ENCODE data around the gene ACOT9.
"Not testable (repeated sequence)": the region's sequence is repeated elsewhere in the genome, so short reads cannot be mapped to it uniquely, and the experiment has no call there.

ACOT9 gene

DNA sequence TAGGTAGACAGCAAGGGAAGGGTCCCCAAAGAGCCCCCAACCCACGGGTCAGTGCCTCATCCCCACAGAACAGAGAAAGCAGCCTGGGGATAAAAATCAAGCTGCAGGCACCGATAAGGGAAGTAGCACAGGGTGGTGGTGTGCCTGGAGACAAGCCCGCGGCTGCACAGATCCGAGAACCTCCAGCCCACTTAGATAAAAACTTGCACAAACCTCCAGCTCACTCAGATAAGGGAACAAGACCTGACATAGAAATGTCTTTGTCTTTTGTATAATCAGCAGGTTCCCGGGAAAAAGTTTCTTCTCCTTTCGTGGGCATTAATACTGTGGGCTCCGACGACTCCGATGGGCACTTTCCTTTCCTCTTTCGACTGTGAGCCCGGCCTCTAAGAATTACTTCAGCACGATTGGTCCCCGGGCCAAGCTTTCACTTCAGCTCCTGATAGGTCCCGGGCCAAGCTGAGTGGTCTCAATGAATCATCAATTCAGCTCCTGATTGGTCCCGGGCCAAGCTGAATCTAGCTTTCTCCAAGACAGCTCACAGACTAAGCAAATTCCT, 43.4 kb downstream of the ACOT9 start:
- H3K4me3 ChIP-seq (ENCODE audit: low read depth, low read length): no peak overlapping the region

DNA sequence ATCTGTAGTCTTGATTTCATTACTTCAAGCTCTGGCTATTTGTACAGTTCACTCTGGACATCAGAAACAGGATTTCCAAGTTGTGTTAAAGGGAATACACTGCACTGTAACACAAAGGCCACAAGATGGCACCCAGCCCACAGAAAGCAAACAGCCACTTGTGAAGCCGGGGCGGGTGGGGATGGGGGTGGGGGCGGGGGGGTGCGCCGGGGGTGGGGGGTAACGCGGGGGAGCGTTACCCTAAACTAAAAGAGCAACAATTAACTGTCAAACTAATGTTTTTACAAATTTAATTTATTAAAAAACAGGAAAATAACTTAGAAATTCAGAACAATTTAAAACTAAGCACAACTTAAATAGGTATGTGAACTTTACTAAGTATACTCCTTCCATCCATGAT, 48.5 kb downstream of the ACOT9 start:
- H3K4me3 ChIP-seq (ENCODE audit: low read depth, low read length): no peak overlapping the region

DNA sequence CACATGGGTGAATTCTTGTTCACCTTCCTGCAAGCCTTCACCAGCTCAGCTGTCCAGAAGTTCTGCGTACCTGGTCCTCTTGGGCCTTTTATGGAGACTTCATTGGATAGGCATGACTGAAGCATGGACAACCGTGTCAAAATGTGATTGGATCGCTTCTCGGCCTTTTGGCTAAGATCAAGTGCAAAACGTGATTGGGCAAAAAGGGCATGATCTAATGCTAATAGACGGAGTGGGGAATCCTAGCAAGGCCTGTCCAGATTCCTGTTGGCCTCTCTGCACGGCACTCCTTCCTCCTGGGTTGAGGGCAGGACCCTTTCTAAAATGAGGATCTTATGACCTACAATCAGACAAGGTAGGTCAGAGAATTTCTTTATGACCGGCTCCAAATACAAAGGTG, 50.9 kb downstream of the ACOT9 start:
- H3K4me3 ChIP-seq (ENCODE audit: low read depth, low read length): no peak overlapping the region

DNA sequence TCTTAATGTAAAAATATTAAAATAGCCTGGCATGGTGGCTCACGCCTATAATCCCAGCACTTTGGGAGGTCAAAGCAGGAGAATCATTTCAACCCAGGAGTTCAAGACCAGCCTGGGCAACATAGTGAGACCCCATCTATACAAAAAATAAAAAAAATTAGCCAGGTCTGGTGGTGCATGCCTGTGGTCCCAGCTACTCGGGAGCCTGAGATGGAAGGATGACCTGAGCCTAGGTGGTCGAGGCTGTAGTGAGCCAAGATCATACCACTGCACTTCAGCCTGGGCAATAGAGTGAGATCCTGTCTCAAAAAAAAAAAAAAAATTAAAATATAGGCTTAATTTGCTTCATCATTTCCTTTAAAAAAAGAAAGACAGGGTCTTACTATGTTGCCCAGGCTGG, 66.6 kb downstream of the ACOT9 start:
- H3K4me3 ChIP-seq (ENCODE audit: low read depth, low read length): not testable (repeated sequence)

DNA sequence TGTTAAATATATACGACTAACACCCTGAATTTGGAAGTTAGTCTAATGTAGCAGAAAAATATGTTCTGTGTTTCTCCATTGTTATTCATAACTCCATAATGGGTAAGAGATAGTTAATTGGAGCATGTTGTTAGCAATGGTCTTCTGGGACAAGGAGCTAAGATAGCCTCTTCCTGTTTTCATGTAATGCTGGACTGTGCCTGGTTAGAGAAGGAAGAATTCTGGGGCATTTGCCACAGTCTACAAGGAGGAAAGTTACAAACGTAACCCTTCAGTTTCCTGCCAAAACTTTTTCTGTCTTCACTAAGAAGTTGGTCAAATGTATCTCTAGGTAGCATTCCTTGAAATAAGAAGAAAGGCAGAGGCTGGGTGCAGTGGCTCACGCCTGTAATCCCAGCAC, 70.0 kb downstream of the ACOT9 start:
- no peak overlapping the region for H3K4me3 ChIP-seq (ENCODE audit: low read depth, low read length)

DNA sequence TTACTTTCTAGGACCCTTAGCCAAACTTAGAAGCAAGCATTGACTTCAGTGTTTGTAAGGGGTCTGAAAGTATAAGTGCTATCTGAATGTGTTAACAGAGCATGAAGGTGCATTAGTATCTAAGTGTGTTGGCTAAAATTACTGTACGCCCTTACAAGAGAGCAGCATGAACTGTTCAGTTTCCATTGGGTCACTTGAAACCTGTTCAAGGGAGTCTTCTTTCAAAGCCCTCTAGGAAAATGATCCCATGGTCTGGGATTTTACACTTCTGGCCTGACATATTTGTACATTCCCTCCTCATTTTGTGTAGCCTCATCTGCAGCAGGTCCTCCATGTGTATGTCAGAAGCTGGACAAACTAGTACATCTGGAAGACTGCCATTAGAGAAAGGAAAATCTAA, 72.5 kb downstream of the ACOT9 start:
- H3K4me3 ChIP-seq (ENCODE audit: low read depth, low read length): no peak overlapping the region

DNA sequence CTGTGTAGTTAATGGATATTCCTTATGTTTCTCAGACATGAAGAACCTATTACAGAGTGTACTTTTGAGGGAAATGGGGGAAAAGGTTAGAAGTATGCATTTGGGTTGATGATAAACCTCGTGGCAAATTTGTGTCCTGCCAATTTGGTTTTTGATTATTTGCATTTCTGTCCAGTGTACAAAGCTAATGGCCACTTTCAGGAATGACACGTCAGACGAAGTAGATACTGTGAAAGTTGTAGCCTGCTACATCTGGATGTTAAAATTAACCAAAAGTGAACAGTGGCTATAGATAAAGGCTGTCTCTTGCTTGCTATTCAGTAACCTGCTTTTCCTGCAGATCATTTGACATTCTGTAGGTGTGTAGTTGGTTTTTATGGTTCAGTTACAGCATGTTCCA, 74.7 kb downstream of the ACOT9 start:
- peak overlapping the region; percentile 63 for H3K4me3 ChIP-seq (ENCODE audit: low read depth, low read length)

DNA sequence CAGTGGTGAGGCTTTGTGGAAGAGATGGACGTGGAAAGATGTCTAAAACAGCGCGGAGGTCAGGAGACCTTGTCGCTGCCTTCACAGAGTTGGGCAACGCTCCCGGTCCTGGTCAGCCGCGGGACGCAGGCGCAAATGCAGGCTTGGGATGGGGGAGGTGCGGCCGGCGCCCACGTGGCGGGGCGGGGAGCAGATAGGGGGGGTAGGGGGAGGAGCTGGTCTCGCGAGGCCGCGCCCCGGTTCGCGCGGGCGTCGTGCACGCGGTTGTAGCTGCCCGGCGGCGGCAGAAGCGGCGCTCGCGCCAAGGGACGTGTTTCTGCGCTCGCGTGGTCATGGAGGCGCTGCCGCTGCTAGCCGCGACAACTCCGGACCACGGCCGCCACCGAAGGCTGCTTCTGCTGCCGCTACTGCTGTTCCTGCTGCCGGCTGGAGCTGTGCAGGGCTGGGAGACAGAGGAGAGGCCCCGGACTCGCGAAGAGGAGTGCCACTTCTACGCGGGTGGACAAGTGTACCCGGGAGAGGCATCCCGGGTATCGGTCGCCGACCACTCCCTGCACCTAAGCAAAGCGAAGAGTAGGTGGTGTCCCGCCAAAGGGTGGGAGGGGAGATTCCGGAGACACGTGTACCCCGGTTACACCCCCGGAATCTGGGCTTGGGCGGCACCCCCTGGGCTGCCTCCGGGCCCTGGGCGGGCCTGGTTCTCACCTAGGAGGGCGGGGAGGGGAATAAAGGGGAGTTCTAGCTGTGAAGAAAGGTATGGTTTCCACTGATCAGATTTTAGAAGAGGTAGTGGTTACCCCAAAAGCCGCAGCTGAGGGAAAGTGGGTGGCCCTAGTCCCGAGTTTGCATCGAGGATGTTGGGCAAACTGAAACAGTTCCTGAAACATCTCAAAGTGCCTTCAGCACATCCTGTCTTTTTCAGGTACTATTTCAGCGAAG, 75.6 kb downstream of the ACOT9 start, which contains the start of gene PRDX4:
Gene PRDX4, plus strand, starts transcription at position 255 of the 939 bp plus-strand sequence. Its CDS starts 78 bp downstream, at position 333.
- peak within 1 kb of the TSS; percentile 63 for H3K4me3 ChIP-seq (ENCODE audit: low read depth, low read length)

DNA sequence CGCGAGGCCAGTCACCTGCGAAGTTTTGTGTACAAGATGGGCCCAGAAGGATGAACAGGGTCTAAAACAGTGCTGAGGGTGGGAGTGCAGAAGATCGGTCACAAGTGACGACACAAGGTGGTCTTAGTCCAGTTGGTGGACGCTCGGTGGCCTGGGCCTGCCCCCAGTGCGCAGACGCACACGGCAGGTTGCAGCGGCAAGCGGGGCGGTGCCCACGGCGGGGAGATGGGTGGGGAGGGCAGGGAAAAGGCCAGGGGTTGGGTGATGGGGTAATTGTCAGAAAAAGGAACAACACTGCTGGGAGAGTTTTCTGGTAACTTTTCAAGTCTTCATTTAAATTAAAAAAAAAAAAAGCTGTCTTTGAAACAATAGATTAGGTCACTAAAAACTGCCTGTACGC, 76.8 kb downstream of the ACOT9 start:
- H3K4me3 ChIP-seq (ENCODE audit: low read depth, low read length): no peak overlapping the region

DNA sequence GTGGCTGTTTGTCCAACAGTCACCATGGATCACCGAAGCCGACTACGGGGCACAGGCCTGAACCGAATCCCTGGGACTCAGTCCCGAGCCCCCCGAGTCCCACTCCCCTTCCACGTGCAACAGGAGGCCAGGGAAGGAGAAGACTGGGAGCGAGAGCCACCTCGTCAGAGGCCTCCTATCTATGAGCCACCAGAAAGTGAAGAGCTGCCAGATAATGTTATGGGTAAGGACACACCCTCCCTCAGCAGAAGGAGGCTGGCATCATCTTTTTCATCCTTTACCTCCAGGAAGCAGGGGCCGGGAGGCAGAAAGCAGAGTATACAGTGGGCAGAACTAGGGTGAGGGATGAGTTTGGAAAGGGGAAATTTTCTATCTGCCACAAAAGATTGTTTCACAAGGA, 78.6 kb downstream of the ACOT9 start:
- no peak overlapping the region for H3K4me3 ChIP-seq (ENCODE audit: low read depth, low read length)

DNA sequence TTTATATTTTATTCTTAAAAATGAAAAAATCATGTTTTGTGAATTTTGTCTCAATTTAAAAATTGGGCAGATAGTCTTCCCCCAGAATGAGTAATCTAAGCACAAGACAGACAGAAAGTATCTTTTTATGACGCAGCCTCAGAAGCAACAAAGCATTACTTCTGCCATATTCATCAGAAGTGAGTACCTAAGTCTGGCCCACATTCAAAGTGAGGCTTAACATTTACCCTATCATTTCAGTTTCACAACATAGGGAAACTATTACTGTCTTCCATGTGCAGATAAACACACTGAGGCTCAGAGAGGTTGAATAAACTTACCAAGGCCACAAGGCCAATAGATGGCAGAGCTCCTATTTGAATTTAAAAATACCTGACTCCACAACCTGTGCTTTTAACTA, 80.2 kb downstream of the ACOT9 start:
- no peak overlapping the region for H3K4me3 ChIP-seq (ENCODE audit: low read depth, low read length)

DNA sequence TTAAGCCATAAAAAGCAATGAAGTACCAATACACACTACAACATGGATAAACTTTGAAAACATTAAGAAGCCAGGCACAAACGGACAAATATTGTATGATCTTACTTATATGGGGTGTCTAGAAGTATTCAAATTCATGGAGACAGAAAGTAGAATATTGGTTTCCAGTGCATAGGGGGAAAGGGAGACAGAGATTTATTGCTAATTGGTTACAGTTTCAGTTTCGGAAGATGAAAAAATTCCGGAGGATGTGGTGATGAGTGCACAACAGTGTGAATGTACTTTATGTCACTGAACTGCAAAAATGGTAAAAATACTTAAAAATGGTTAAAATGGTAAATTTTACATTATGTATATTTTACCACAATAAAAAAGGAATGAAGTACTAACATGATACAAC, 80.9 kb downstream of the ACOT9 start:
- no peak overlapping the region for H3K4me3 ChIP-seq (ENCODE audit: low read depth, low read length)

DNA sequence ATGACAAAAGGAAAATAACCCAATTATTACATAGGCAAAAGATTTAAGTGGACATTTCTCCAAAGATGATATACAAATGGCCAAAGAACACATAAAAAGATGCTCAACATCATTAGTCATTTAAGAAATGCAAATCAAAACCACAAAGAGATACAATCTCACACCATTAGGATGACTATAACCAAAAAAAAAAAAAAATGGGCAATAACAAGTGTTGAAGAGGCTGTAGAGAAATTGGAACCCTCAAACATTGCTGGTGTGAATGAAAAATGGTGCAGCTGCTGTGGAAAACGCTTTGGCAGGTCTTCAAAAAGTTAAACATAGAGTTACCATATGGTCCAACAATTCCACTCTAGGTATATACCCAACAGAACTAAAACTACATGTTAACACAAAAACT, 81.4 kb downstream of the ACOT9 start:
- H3K4me3 ChIP-seq (ENCODE audit: low read depth, low read length): no peak overlapping the region

DNA sequence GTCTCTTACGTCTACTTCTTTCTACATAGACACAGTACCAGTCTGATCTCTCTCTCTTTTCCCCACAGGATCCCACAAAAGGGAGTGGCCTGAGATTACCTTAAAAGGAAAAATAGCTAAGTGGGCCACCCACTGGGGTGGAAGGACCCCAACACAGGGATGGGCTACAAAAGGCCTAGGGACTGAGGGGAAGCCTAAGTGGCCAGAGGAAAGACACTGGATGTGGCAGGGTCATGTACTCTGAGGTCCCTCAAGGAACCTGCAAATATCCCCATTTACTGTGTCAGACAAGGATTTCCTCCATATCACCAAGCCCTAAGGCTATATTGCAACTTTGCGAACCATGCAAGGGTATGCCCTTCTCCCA, 82.3 kb downstream of the ACOT9 start:
- H3K4me3 ChIP-seq (ENCODE audit: low read depth, low read length): no peak overlapping the region

DNA sequence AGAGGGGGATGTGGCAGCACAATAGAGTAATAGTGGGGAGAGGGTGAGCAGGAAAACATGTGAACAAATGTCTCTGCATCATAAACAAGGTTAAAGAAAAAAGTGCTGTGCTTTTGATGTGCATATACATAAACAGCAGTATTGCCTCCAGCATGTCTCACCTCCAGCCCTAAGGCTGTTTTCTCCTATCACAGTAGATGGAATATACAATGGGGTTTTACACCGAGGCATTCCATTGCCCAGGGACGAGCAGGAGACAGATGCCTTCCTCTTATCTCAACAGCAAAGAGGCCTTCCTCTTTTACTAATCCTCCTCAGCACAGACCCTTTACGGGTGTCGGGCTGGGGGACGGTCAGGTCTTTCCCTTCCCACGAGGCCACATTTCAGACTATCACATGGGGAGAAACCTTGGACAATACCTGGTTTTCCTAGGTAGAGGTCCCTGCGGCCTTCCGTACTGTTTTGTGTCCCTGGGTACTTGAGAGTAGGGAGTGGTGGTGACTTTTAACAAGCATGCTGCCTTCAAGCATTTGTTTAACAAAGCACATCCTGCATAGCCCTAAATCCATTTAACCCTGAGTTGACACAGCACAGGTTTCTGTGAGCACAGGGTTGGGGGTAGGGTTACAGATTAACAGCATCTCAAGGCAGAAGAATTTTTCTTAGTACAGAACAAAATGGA, 82.9 kb downstream of the ACOT9 start:
- H3K4me3 ChIP-seq (ENCODE audit: low read depth, low read length): not testable (repeated sequence)

DNA sequence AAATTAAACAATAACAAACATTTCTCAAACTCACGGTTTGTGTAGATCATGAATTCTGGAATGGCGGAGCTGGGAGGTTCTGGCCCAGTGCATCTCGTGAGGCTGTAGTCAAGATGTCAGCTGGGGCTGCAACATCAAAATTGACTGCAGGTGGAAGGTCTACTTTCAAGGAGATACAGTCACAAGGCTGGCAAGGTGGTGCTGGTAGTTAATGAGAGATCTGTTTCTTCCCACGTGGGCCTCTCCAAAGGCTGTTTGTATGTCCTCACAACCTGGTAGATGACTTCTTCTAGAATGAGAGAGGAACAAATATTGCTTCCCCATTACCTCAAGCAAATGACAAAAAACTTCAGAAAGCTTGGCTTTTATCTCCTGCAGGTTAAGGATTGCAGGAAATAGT, 83.7 kb downstream of the ACOT9 start:
- peak overlapping the region; percentile 8 for H3K4me3 ChIP-seq (ENCODE audit: low read depth, low read length)

DNA sequence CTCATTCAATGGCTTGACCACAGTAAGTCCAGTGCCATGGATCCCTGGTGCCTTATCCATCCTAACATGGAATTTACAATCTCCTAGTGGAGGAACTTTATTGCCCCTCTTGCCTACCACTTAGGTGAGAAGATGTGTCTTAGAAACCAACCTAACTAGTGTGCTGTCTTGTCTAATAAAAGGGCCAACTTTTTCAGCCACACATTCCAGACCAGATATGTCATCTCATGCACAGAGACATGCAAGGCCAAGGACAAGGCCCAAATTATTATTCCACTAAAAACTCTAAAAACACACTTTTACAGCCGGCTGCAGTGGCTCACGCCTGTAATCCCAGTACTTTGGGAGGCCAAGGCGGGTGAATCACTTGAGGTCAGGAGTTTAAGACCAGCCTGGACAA, 86.4 kb downstream of the ACOT9 start:
- H3K4me3 ChIP-seq (ENCODE audit: low read depth, low read length): no peak overlapping the region

DNA sequence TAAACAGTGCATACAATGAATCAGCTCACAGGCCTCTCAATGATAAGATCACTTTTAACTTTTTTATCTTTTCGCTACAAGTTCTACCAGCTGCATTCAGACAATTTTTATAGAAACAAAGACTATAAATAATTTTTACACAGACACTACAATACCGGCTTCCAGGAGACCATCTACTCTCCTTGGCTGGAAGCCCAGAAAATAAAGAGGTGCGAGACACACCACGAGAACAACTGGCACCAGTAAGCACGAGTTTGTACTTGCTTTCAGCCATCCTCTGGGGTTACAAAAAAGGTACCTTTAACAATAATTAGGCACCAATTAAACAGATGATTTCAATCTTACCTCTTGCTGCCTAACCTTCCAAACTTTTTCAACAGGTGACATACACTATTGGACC, 87.0 kb downstream of the ACOT9 start:
- no peak overlapping the region for H3K4me3 ChIP-seq (ENCODE audit: low read depth, low read length)
